HG02759 (cell line): Measurements from ENCODE around the gene CMBL.
"Not testable (repeated sequence)": the region's sequence is repeated elsewhere in the genome, so short reads cannot be mapped to it uniquely, and the experiment has no call there.

Experiments used
- ATAC-seq: cut with Tn5 transposase; IDR thresholded peaks from one replicate; pipeline ENCODE4 v1.9.1; 2021; ENCODE audit warnings: mild to moderate bottlenecking, moderate library complexity; ENCODE audit not compliant: unreplicated experiment

Gene CMBL

GRCh38 chr5:10286862-10287227 is 20.9 kb downstream of the CMBL start:
- no peak for ATAC-seq

- ATAC-seq = no peak
Observed at GRCh38 chr5:10286162-10286861, 21.4 kb downstream of the CMBL start.

- ATAC-seq = not testable (repeated sequence)
Observed at GRCh38 chr5:10285362-10285761, 22.3 kb downstream of the CMBL start.

- ATAC-seq = peak; percentile 85
Observed at GRCh38 chr5:10283927-10284635, 23.6 kb downstream of the CMBL start.

GRCh38 chr5:10279925-10280720 is 27.6 kb downstream of the CMBL start:
- no peak for ATAC-seq

GRCh38 chr5:10279328-10279727 is 28.4 kb downstream of the CMBL start:
- no peak for ATAC-seq

- ATAC-seq = no peak
Observed at GRCh38 chr5:10278658-10279279, 28.9 kb downstream of the CMBL start.

GRCh38 chr5:10277773-10278630 is 29.7 kb downstream of the CMBL start:
- no peak for ATAC-seq

GRCh38 chr5:10276691-10277090 is 31.0 kb downstream of the CMBL start:
- ATAC-seq = no peak

- no peak for ATAC-seq
Observed at GRCh38 chr5:10275991-10276390, 31.7 kb downstream of the CMBL start.

GRCh38 chr5:10275460-10275859 is 32.2 kb downstream of the CMBL start:
- ATAC-seq = no peak

GRCh38 chr5:10272875-10273209 is 34.9 kb downstream of the CMBL start:
- ATAC-seq = not testable (repeated sequence)

GRCh38 chr5:10272053-10272874 is 35.4 kb downstream of the CMBL start:
- no peak for ATAC-seq

GRCh38 chr5:10268100-10268499 is 39.6 kb downstream of the CMBL start:
- ATAC-seq = no peak

GRCh38 chr5:10266839-10267238 is 40.9 kb downstream of the CMBL start:
- ATAC-seq = no peak

- no peak for ATAC-seq
Observed at GRCh38 chr5:10266137-10266536, 41.6 kb downstream of the CMBL start.

- no peak for ATAC-seq
Observed at GRCh38 chr5:10265245-10266109, 42.2 kb downstream of the CMBL start.

GRCh38 chr5:10264604-10265003 is 43.1 kb downstream of the CMBL start:
- no peak for ATAC-seq

- no peak for ATAC-seq
Observed at GRCh38 chr5:10262995-10263394, 44.7 kb downstream of the CMBL start.
